Keratinocyte (primary cell): Measurements from ENCODE around the gene FHL5.

Source experiments
- CTCF ChIP-seq, 3 experiments: IDR thresholded peaks in 1 of 3; conservative IDR thresholded peaks in 1 of 3; optimal IDR thresholded peaks in 1 of 3; 2 replicates in 2 of 3; 3 replicates in 1 of 3; pipeline versions ENCODE3 to v1.5.1; 2011; ENCODE audit warnings: low read length in 3 of 3, mild to moderate bottlenecking in 3 of 3, moderate library complexity in 2 of 3, control low read depth in 1 of 3, inconsistent platforms in 1 of 3; ENCODE audit not compliant: insufficient read depth in 2 of 3; ENCODE audit errors: extremely low read depth in 1 of 3
- EZH2 ChIP-seq: IDR thresholded peaks from one replicate; pipeline ENCODE4 v1.6.1; 2012; ENCODE audit warnings: inconsistent platforms, mild to moderate bottlenecking, low read length, moderate library complexity

- TF ChIP-seq CTCF (optimal IDR thresholded peaks at IDR 0.05 in 1 of 3, IDR thresholded peaks at IDR 0.05 in 1 of 3, conservative IDR thresholded peaks at IDR 0.05 in 1 of 3; ENCODE audit: extremely low read depth in 1 of 3, insufficient read depth in 2 of 3, low read length in 3 of 3), result no peak
- TF ChIP-seq EZH2, result no peak
Observed at GRCh38 chr6:96582436-96582835, 19.5 kb downstream of the FHL5 start.
